ENCODE data around the gene FANCD2. TPM values are rescaled to one million over a fixed set of nuclear protein-coding genes. Genes with fewer than 3 reads are reported as not detected.
"Not testable (repeated sequence)": the region's sequence is repeated elsewhere in the genome, so short reads cannot be mapped to it uniquely, and the experiment has no call there.

FANCD2 gene
- total and polyA plus RNA-seq, 2 experiments from 2014 or later = 61.5 to 71.6 TPM

- H2AFZ ChIP-seq; H3K27ac Mint-ChIP-seq; H3K79me2 ChIP-seq (replicated peaks; ENCODE audit: insufficient read depth); DNase-seq (ENCODE audit: low spot score); H3K27ac ChIP-seq (ENCODE audit: low read depth); H3K4me1 Mint-ChIP-seq; H3K4me2 ChIP-seq; H3K9me3 Mint-ChIP-seq; H3K4me3 ChIP-seq; H3K4me1 ChIP-seq (ENCODE audit: insufficient read depth); H3K9me2 ChIP-seq (ENCODE audit: insufficient read depth); H3K27me3 ChIP-seq (ENCODE audit: insufficient read depth); H3K27me3 Mint-ChIP-seq (ENCODE audit: insufficient read depth, low read depth, poor library complexity); ATAC-seq; H3K4me3 Mint-ChIP-seq; H4K20me1 ChIP-seq (replicated peaks; ENCODE audit: insufficient read depth); H3F3A ChIP-seq (replicated peaks; ENCODE audit: low read depth): not testable (repeated sequence)
- peaks cover 78% of the 10 kb centered on the region for H3K36me3 Mint-ChIP-seq (ENCODE audit: low read depth)
- peaks cover 33% of the 10 kb centered on the region for H3K36me3 ChIP-seq (ENCODE audit: insufficient read depth)
Measured at GRCh38 chr3:10053054-10053453, 26.8 kb downstream of the FANCD2 start.

- ATAC-seq (no peak), DNase-seq (ENCODE audit: low spot score) (no peak)
- Histone ChIP-seq H4K20me1 (replicated peaks; ENCODE audit: insufficient read depth) (no peaks in the 10 kb centered on the region), H3K4me3 (no peak overlapping the region), H3K9me2 (ENCODE audit: insufficient read depth) (no peaks in the 10 kb centered on the region), H3K4me1 (ENCODE audit: insufficient read depth) (no peaks in the 10 kb centered on the region), H3K36me3 (ENCODE audit: insufficient read depth) (peaks cover 40% of the 10 kb centered on the region), H2AFZ (no peak overlapping the region), H3K79me2 (replicated peaks; ENCODE audit: insufficient read depth) (no peaks in the 10 kb centered on the region), H3K27ac (ENCODE audit: low read depth) (no peak overlapping the region), H3F3A (replicated peaks; ENCODE audit: low read depth) (no peaks in the 10 kb centered on the region; the same call in 1 of the 2 replicates), H3K27me3 (ENCODE audit: insufficient read depth) (no peaks in the 10 kb centered on the region), H3K4me2 (no peak overlapping the region)
- Mint-ChIP-seq H3K4me3 (no peak overlapping the region), H3K9me3 (no peaks in the 10 kb centered on the region), H3K4me1 (no peaks in the 10 kb centered on the region), H3K27me3 (ENCODE audit: insufficient read depth, low read depth, poor library complexity) (peaks cover 1% of the 10 kb centered on the region), H3K27ac (no peak overlapping the region), H3K36me3 (ENCODE audit: low read depth) (peaks cover 72% of the 10 kb centered on the region)
- TF ChIP-seq CTCF (conservative IDR thresholded peaks at IDR 0.05; ENCODE audit: low read depth in 2 of 2) (no peak), EZH2phosphoT487 (IDR thresholded peaks at IDR 0.05; ENCODE audit: unreplicated experiment) (no peak), EZH2 (IDR thresholded peaks at IDR 0.05; ENCODE audit: low read depth, unreplicated experiment) (no peak), ETS1 (IDR thresholded peaks at IDR 0.05) (no peak), NANOG (IDR thresholded peaks at IDR 0.05; ENCODE audit: borderline replicate concordance) (no peak), POLR2AphosphoS5 (IDR thresholded peaks at IDR 0.05; ENCODE audit: low read depth) (no peak)
Measured at GRCh38 chr3:10055097-10055496, 28.9 kb downstream of the FANCD2 start.

- H3K4me1 ChIP-seq (ENCODE audit: insufficient read depth) = not testable (repeated sequence)
- H3K36me3 Mint-ChIP-seq (ENCODE audit: low read depth) = peaks cover 65% of the 10 kb centered on the region
Measured at GRCh38 chr3:10070077-10070476, 43.8 kb downstream of the FANCD2 start.

More at GRCh38 chr3:10070077-10070476, 43.8 kb downstream of the FANCD2 start:
- not testable (repeated sequence) for H3K27me3 ChIP-seq (ENCODE audit: insufficient read depth); H3K27ac ChIP-seq (ENCODE audit: low read depth); H3K4me2 ChIP-seq; DNase-seq (ENCODE audit: low spot score); H2AFZ ChIP-seq; H3K79me2 ChIP-seq (replicated peaks; ENCODE audit: insufficient read depth); H3K27ac Mint-ChIP-seq; H3K27me3 Mint-ChIP-seq (ENCODE audit: insufficient read depth, low read depth, poor library complexity); ATAC-seq; H3K9me2 ChIP-seq (ENCODE audit: insufficient read depth); H3F3A ChIP-seq (replicated peaks; ENCODE audit: low read depth); H3K4me3 Mint-ChIP-seq; H3K4me1 Mint-ChIP-seq; H4K20me1 ChIP-seq (replicated peaks; ENCODE audit: insufficient read depth); H3K4me3 ChIP-seq
- H3K9me3 Mint-ChIP-seq = peaks cover 15% of the 10 kb centered on the region
- H3K36me3 ChIP-seq (ENCODE audit: insufficient read depth) = peaks cover 42% of the 10 kb centered on the region
